Heart left ventricle (tissue), 16 donors: ENCODE data around the gene CBLB. TPM values are rescaled to one million over a fixed set of nuclear protein-coding genes. Genes with fewer than 3 reads are reported as not detected.

Experiments
- ATAC-seq, 4 donors: fragments of 200-7000 bp; cut with Tn5 transposase; one replicate each; pipeline ENCODE4 v1.9.1; 2020 to 2022; ENCODE audit warnings: moderate library complexity in 4 of 4, mild to moderate bottlenecking in 3 of 4, moderate number of reproducible peaks in 1 of 4
- DNase-seq, 5 donors: peaks; one replicate each; pipeline ENCODE4 v3.0.0-alpha.2; 2020
- H3K27ac ChIP-seq, 12 donors: fragments of 200-600 bp; sonication (generic) in 4 of 12; one replicate each; pipeline versions ENCODE4 v1.5.0 to v1.8.0; 2016 to 2022; ENCODE audit warnings: mild to moderate bottlenecking in 2 of 12
- H3K27me3 ChIP-seq, 9 donors: fragments of 200-600 bp; sonication (generic) in 2 of 9; one replicate each; pipeline versions ENCODE4 v1.5.1 to v1.8.0; 2016 to 2022; ENCODE audit warnings: mild to moderate bottlenecking in 3 of 9
- H3K36me3 ChIP-seq, 9 donors: fragments of 200-600 bp; sonication (generic) in 2 of 9; one replicate each; pipeline versions ENCODE4 v1.5.0 to v1.8.0; 2018 to 2022; ENCODE audit warnings: mild to moderate bottlenecking in 2 of 9
- H3K4me1 ChIP-seq, 12 donors: fragments of 200-600 bp; sonication (generic) in 4 of 12; one replicate each; pipeline versions ENCODE4 v1.5.0 to v1.8.0; 2016 to 2022; ENCODE audit warnings: mild to moderate bottlenecking in 3 of 12
- H3K4me3 ChIP-seq, 12 donors: fragments of 200-600 bp; sonication (generic) in 4 of 12; one replicate each; pipeline versions ENCODE4 v1.5.0 to v1.8.0; 2017 to 2022; ENCODE audit warnings: mild to moderate bottlenecking in 9 of 12, moderate library complexity in 4 of 12
- H3K9me3 ChIP-seq, 12 donors: fragments of 200-600 bp; sonication (generic) in 4 of 12; one replicate each; pipeline versions ENCODE4 v1.5.0 to v1.8.0; 2016 to 2022; ENCODE audit warnings: mild to moderate bottlenecking in 1 of 12
- POLR2A ChIP-seq, 2 donors: fragments of 450-650 bp; IDR thresholded peaks; one replicate each; pipeline ENCODE4 v1.6.1; 2017; ENCODE audit warnings: antibody characterized with exemption in 2 of 2, mild to moderate bottlenecking in 2 of 2, moderate library complexity in 2 of 2
- WGBS, 4 donors: extraction: QIAGEN DNeasy Blood & Tissue Kit in 2 of 4; methylation state at CpG; one replicate each; pipeline versions ENCODE4 v1.1.5 to v1.1.7; 2013 to 2018; 5-methylcytosine and 5-hydroxymethylcytosine counted together
- intact Hi-C, 10 donors: fragments of 100-400 bp; cut with DNase I; formaldehyde crosslinking; loops; one replicate each; pipeline versions ENCODE4 v1.11.1 to v1.14.2; 2022
- polyA plus RNA-seq, 2 donors: library from polyadenylated mRNA; stranded (reverse); fragments of 200-250 nt; gene quantifications; one replicate each; pipeline ENCODE4 v1.2.3, GENCODE V29; 2013
- total RNA-seq, 9 donors: library from RNA; depleted of rRNA in 2 of 9; stranded (reverse); fragments of >200 nt in 2 of 9; fragmentation: NEBNext Ultra II Directional in 3 of 9; extraction: Animal tissue kit (Norgen Biotek cat#: 25700) in 3 of 9; gene quantifications; one replicate each; pipeline versions ENCODE4 v1.1.0 to v1.2.4, GENCODE V29; 2016 to 2023
- TF ChIP-seq, protein P1 (sequence below), 12 donors: fragments of 200-600 bp; sonication (generic) in 4 of 12; IDR thresholded peaks; one replicate each; pipeline versions ENCODE4 v1.5.0 to v1.8.0; 2018 to 2022; ENCODE audit warnings: antibody characterized with exemption in 12 of 12, mild to moderate bottlenecking in 5 of 12
- donor health status: ischemic (EF 13 %, LVEDD 7.1; RV severe dilation, severe dysfunction).
- donor health status: healthy with polysubstance abuse.
- donor health status: DM: no; HTN: yes; CAD: no.
- donor health status: DM: no; HTN: no; CAD: no.
- donor health status: ischemic (EF 25% LVEDD 6.9; RV normal size, moderate dysfunction).
- donor health status: ischemic (EF 25% LVEDD 5.7; RV mildly dilated, moderate dysfunction).
- donor health status: healthy.
- donor health status: DM: yes; HTN: yes; CAD: no.
- donor health status: ischemic (EF 35%, LVEDD 5.7; RV mildly dilated, moderate dysfunction).
- donor health status: nonischemic (EF 11% LVEDD 7.7; RV severe dilation, severe dysfunction).
- donor health status: DM: yes; HTN: yes; CAD: no.
- donor health status: PGD.
- donor health status: ischemic (EF 29% LVEDD 5.4; RV normal size, mild dysfunction).
- donor health status: nonischemic (EF 23%, LVEDD 6.1; RV moderate dilation, normal function).

The CBLB gene
- total and polyA plus RNA-seq, 11 donors = 18.6 to 74.4 (median 42.3) TPM

DNA sequence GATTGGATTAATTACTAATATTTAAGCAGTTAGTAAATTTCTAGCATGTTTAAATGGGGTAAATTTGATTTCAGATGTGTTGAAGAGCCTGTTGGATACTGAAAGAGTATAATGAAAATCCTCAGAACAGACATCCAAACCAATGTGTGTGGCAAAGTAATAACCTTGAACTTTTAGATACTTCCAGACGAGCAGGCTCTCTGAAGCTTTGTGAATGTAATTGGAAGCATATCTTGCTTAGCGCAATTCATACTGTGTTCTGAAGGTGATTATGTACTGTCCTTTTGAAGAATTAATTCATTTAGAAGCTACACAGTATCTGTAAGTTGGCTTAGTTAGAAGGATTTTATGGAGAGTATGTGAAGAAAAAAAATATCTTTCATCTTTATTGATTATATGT is 161.8 kb downstream of the CBLB start:
- DNase-seq (no peak), ATAC-seq (peak in 2 of 4 donors; percentile 69)
- TF ChIP-seq POLR2A (IDR thresholded peaks at IDR 0.05) = no peak
- TF ChIP-seq, protein P1, sequence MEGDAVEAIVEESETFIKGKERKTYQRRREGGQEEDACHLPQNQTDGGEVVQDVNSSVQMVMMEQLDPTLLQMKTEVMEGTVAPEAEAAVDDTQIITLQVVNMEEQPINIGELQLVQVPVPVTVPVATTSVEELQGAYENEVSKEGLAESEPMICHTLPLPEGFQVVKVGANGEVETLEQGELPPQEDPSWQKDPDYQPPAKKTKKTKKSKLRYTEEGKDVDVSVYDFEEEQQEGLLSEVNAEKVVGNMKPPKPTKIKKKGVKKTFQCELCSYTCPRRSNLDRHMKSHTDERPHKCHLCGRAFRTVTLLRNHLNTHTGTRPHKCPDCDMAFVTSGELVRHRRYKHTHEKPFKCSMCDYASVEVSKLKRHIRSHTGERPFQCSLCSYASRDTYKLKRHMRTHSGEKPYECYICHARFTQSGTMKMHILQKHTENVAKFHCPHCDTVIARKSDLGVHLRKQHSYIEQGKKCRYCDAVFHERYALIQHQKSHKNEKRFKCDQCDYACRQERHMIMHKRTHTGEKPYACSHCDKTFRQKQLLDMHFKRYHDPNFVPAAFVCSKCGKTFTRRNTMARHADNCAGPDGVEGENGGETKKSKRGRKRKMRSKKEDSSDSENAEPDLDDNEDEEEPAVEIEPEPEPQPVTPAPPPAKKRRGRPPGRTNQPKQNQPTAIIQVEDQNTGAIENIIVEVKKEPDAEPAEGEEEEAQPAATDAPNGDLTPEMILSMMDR (IDR thresholded peaks at IDR 0.05) = no peak
- H3K27me3 ChIP-seq = no peaks in the 10 kb centered on the region
- H3K4me3 ChIP-seq = no peak overlapping the region
- H3K36me3 ChIP-seq = peaks cover 0 to 58% (median 33%) of the 10 kb centered on the region in 9 donors
- H3K27ac ChIP-seq = peak overlapping the region in 1 of 12 donors; percentile 29
- intact Hi-C loops = loop anchor here in 3 of 10 donors (2.0 to 10.0 kb wide), 3 partner anchors 154 to 508 kb away; partner anchors contain the start of gene CBLB (in 1 of the 3)
- 60 to 65% (median 63%) methylated on average over 2 of the region's 2 CpGs for WGBS, 4 donors
- H3K9me3 ChIP-seq = peaks cover 0 to 5% (median 0%) of the 10 kb centered on the region in 12 donors
- peaks cover 0 to 12% (median 6%) of the 10 kb centered on the region in 12 donors for H3K4me1 ChIP-seq

DNA sequence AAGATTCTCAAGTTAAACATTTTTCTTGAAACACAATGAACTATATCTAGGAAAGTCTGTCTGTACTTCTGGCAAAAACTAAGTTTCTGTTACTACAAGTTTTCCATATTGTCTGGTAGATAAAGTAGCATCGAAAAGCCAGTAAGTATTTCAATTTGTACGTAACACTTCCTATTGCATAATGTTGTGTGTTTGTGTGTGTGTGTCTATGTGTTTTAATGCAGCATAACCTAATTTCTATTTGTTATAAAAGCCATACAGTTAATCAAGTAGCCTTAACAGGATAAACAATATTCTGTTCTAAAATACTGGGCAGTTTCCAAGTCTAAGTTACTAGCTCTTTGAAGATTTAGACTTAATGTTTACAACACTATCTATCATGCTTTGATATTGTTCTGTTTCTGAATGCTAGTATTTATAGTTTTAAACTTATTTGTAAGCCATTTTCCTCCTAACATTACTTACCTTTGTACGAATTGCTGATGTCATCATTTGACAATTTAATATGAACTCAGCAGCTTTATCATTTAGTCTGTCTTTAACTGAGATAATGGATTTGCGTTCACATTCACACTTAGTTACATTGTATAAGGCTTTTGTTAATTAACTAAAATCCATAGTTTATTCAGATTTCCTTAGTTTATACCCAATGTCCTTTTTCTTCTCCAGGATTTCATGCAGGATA is 163.9 kb downstream of the CBLB start:
- Histone ChIP-seq H3K36me3 (peaks cover 0 to 62% (median 49%) of the 10 kb centered on the region in 9 donors), H3K27me3 (no peaks in the 10 kb centered on the region), H3K9me3 (peaks cover 0 to 2% (median 0%) of the 10 kb centered on the region in 12 donors), H3K4me3 (no peak overlapping the region), H3K4me1 (peaks cover 0 to 14% (median 6%) of the 10 kb centered on the region in 12 donors), H3K27ac (no peak overlapping the region)
- WGBS, 4 donors = 88 to 94% (median 92%) methylated on average over 4 of the region's 4 CpGs
- TF ChIP-seq, protein P1 (IDR thresholded peaks at IDR 0.05) = no peak
- no peak for TF ChIP-seq POLR2A (IDR thresholded peaks at IDR 0.05)
- no peak for ATAC-seq
- intact Hi-C loops = loop anchor here in 2 of 10 donors (10.0 kb wide), 2 partner anchors 160 to 510 kb away; partner anchors contain the start of gene CBLB (in 1 of the 2)
- no peak for DNase-seq

DNA sequence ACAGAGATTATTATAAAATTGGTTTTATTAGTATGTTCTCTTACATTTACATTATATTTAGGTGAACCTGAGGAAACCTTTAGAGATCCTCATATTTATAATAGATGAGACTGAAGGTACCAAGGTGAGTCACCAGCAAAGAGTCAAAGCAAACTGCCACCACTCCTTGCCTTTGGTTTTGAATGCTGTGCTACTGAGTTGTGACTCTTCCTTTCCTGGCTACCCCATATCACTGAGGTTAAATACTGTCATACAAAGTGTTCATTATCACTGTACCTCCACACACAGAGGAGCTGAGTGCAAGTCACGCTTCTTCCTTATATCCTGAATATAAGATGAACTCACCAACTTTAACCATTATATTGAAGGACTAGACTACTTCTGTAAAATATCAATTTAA is 168.2 kb downstream of the CBLB start:
- ATAC-seq (no peak), DNase-seq (no peak)
- Histone ChIP-seq H3K9me3 (no peaks in the 10 kb centered on the region), H3K27ac (no peak overlapping the region), H3K4me3 (no peak overlapping the region), H3K27me3 (no peaks in the 10 kb centered on the region), H3K36me3 (peaks cover 0 to 79% (median 53%) of the 10 kb centered on the region in 9 donors), H3K4me1 (peaks cover 0 to 7% (median 0%) of the 10 kb centered on the region in 12 donors)
- WGBS, 4 donors = 92 to 100% (median 97%) methylated on average over 1 of the region's 1 CpG
- intact Hi-C loops = loop anchor here in 2 of 10 donors (10.0 kb wide), 2 partner anchors 164 to 514 kb away; partner anchors contain the start of gene CBLB (in 1 of the 2)
- TF ChIP-seq POLR2A (IDR thresholded peaks at IDR 0.05) = no peak
- TF ChIP-seq, protein P1 (IDR thresholded peaks at IDR 0.05) = no peak

DNA sequence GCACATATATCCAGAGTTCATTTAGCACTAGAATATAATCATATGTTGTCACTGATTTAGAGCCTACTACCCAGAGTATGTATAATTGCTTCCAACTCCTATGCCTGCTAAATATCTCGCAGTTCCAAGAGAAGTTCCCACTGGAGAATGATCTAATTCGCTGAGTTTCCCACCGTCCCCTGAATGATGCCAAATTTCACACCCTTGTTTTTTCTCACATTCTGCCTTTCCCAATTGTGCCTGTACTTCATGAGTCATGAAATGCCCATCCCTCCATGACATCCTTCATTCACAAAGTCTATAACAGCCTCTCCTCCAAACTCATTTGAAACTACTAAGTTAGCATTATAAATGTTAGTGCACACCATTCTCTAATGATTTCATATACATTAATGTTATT is 177.2 kb downstream of the CBLB start:
- H3K9me3 ChIP-seq = no peaks in the 10 kb centered on the region
- intact Hi-C loops = loop anchor here in 4 of 10 donors (10.0 kb wide), 3 partner anchors 53 to 183 kb away; partner anchors contain the start of gene CBLB (in 3 of the 4)
- WGBS, 4 donors = 64 to 68% (median 65%) methylated on average over 3 of the region's 3 CpGs
- no peaks in the 10 kb centered on the region for H3K27me3 ChIP-seq
- no peak for DNase-seq
- peaks cover 0 to 47% (median 13%) of the 10 kb centered on the region in 12 donors for H3K4me1 ChIP-seq
- TF ChIP-seq, protein P1 (IDR thresholded peaks at IDR 0.05) = no peak
- TF ChIP-seq POLR2A (IDR thresholded peaks at IDR 0.05) = no peak
- peak; percentile 32 to 71 (median 48) for ATAC-seq
- peak overlapping the region in 3 of 12 donors; percentile 2 to 3 (median 3) for H3K27ac ChIP-seq
- peaks cover 0 to 52% (median 39%) of the 10 kb centered on the region in 9 donors for H3K36me3 ChIP-seq
- no peak overlapping the region for H3K4me3 ChIP-seq
